ENCODE data around the gene SYNDIG1. TPM values are rescaled to one million over a fixed set of nuclear protein-coding genes. Genes with fewer than 3 reads are reported as not detected.

The SYNDIG1 gene
- total and polyA plus RNA-seq, 2 donors (not counting 1 experiment from before 2014, with no cell fraction given), result not detected

DNA sequence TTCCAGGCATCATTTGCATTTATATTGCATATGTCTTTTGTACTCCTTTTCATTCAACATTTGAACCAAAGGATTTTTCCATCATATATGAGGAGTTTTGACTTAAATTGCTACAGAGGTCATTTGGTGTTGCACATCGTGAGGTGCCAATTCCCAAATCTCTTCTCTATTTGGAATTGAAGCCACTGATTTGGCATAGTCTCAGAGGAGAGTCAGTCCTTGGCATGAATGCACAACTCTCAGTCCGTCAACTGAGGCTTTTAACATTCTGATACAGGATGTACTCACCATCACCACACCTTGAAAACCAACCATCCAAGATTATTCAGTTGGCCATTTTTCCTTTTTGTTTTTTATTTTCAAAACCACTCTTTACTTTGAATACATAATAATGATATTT, 31.1 kb upstream of the SYNDIG1 start:
- Histone ChIP-seq H3K4me1 (ENCODE audit: control insufficient read depth in 2 of 2, insufficient read depth in 2 of 2, low read length in 2 of 2) (no peaks in the 10 kb centered on the region), H3K27me3 (replicated peaks in 1 of 4; ENCODE audit: control extremely low read depth in 1 of 4, control insufficient read depth in 3 of 4, insufficient read depth in 4 of 4, low read length in 3 of 4) (no peaks in the 10 kb centered on the region), H3K36me3 (replicated peaks in 1 of 2; ENCODE audit: control extremely low read depth in 1 of 2, control insufficient read depth in 1 of 2, extremely low read depth in 1 of 2, insufficient read depth in 2 of 2, low read length in 1 of 2) (no peaks in the 10 kb centered on the region), H2AFZ (ENCODE audit: insufficient read depth, low read depth, low read length, poor library complexity, severe bottlenecking) (no peak overlapping the region), H3K27ac (ENCODE audit: low read length in 2 of 2) (no peak overlapping the region), H3K79me2 (ENCODE audit: control insufficient read depth, insufficient read depth, low read length) (no peaks in the 10 kb centered on the region), H4K20me1 (ENCODE audit: control insufficient read depth, insufficient read depth, low read length, poor library complexity, severe bottlenecking) (no peaks in the 10 kb centered on the region), H3K4me3 (ENCODE audit: control extremely low read depth in 1 of 5, extremely low read depth in 1 of 5, insufficient read depth in 1 of 5, low read depth in 2 of 5, low read length in 4 of 5) (no peak overlapping the region), H3K9me3 (ENCODE audit: control extremely low read depth in 1 of 3, control insufficient read depth in 2 of 3, insufficient read depth in 1 of 3, low read length in 2 of 3) (no peaks in the 10 kb centered on the region), H3K4me2 (replicated peaks; ENCODE audit: low read depth, low read length, poor library complexity, severe bottlenecking) (no peak overlapping the region), H3K9ac (ENCODE audit: low read length) (no peak overlapping the region)
- POLR2A ChIA-PET, result no interaction called here
- no peaks in the 10 kb centered on the region for H3K4me1 Mint-ChIP-seq
- CTCF ChIA-PET, result no interaction called here
- H3K27ac Mint-ChIP-seq, result no peak overlapping the region
- DNase-seq (no peak), ATAC-seq (ENCODE audit: low read depth) (no peak)
- 70% methylated on average over 1 of the region's 2 CpGs for WGBS (ENCODE audit: insufficient coverage)
- H3K27me3 Mint-ChIP-seq, result no peaks in the 10 kb centered on the region
- H3K9me3 Mint-ChIP-seq (ENCODE audit: insufficient read depth), result no peaks in the 10 kb centered on the region
- TF ChIP-seq, protein P1, sequence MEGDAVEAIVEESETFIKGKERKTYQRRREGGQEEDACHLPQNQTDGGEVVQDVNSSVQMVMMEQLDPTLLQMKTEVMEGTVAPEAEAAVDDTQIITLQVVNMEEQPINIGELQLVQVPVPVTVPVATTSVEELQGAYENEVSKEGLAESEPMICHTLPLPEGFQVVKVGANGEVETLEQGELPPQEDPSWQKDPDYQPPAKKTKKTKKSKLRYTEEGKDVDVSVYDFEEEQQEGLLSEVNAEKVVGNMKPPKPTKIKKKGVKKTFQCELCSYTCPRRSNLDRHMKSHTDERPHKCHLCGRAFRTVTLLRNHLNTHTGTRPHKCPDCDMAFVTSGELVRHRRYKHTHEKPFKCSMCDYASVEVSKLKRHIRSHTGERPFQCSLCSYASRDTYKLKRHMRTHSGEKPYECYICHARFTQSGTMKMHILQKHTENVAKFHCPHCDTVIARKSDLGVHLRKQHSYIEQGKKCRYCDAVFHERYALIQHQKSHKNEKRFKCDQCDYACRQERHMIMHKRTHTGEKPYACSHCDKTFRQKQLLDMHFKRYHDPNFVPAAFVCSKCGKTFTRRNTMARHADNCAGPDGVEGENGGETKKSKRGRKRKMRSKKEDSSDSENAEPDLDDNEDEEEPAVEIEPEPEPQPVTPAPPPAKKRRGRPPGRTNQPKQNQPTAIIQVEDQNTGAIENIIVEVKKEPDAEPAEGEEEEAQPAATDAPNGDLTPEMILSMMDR (IDR thresholded peaks at IDR 0.05), result no peak
- no peak for TF ChIP-seq EZH2 (IDR thresholded peaks at IDR 0.05; ENCODE audit: borderline replicate concordance, insufficient read depth, low read depth, low read length, poor library complexity, severe bottlenecking)
- H3K4me3 Mint-ChIP-seq, result no peak overlapping the region
- intact Hi-C loops (cut with micrococcal nuclease), result no loop called here

DNA sequence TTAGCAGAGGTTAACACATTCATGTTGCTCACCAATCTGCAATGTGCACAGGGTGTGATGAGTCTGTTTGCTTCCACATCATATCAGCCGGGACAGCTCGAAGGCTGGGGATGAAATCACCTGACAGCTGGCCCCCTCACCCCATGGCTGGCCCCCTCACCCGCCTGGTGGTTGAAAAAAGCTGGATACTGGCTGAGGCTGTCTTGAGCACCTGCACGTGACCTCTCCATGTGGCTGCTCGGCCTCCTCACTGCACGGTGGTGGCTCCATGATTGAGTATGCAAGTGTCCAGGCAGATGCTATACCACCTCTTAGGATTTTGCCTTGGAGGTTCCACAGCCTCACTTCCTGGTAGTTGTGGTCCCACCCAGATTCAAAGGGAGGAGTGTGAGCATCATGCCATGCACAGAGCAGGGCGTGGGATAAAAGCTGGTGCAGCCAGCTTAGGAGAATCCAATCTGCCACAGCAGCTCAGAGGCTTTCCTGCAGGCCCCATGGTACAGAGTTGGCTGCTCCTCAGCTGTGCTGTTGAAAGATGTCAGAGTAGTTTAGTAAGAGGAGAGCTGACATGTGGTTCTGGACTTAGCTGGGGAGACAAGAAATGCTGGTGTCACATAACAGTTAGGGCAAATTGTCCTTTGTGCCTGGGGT, 29.6 kb upstream of the SYNDIG1 start:
- no peaks in the 10 kb centered on the region for H3K9me3 ChIP-seq (ENCODE audit: control extremely low read depth in 1 of 3, control insufficient read depth in 2 of 3, insufficient read depth in 1 of 3, low read length in 2 of 3)
- POLR2A ChIA-PET, result no interaction called here
- no peak overlapping the region for H3K9ac ChIP-seq (ENCODE audit: low read length)
- Mint-ChIP-seq H3K4me3 (no peak overlapping the region), H3K27ac (no peak overlapping the region), H3K27me3 (no peaks in the 10 kb centered on the region), H3K4me1 (no peaks in the 10 kb centered on the region), H3K9me3 (ENCODE audit: insufficient read depth) (no peaks in the 10 kb centered on the region)
- no peak overlapping the region for H2AFZ ChIP-seq (ENCODE audit: insufficient read depth, low read depth, low read length, poor library complexity, severe bottlenecking)
- H3K27ac ChIP-seq (ENCODE audit: low read length in 2 of 2), result no peak overlapping the region
- ATAC-seq (ENCODE audit: low read depth), result no peak
- CTCF ChIA-PET, result no interaction called here
- H3K36me3 ChIP-seq (replicated peaks in 1 of 2; ENCODE audit: control extremely low read depth in 1 of 2, control insufficient read depth in 1 of 2, extremely low read depth in 1 of 2, insufficient read depth in 2 of 2, low read length in 1 of 2), result no peaks in the 10 kb centered on the region
- no peaks in the 10 kb centered on the region for H3K27me3 ChIP-seq (replicated peaks in 1 of 4; ENCODE audit: control extremely low read depth in 1 of 4, control insufficient read depth in 3 of 4, insufficient read depth in 4 of 4, low read length in 3 of 4)
- no peaks in the 10 kb centered on the region for H3K4me1 ChIP-seq (ENCODE audit: control insufficient read depth in 2 of 2, insufficient read depth in 2 of 2, low read length in 2 of 2)
- H3K4me3 ChIP-seq (ENCODE audit: control extremely low read depth in 1 of 5, extremely low read depth in 1 of 5, insufficient read depth in 1 of 5, low read depth in 2 of 5, low read length in 4 of 5), result no peak overlapping the region
- no peak for TF ChIP-seq EZH2 (IDR thresholded peaks at IDR 0.05; ENCODE audit: borderline replicate concordance, insufficient read depth, low read depth, low read length, poor library complexity, severe bottlenecking)
- TF ChIP-seq, protein P1 (IDR thresholded peaks at IDR 0.05), result no peak
- no peaks in the 10 kb centered on the region for H4K20me1 ChIP-seq (ENCODE audit: control insufficient read depth, insufficient read depth, low read length, poor library complexity, severe bottlenecking)
- H3K79me2 ChIP-seq (ENCODE audit: control insufficient read depth, insufficient read depth, low read length), result no peaks in the 10 kb centered on the region
- WGBS (ENCODE audit: insufficient coverage), result 93% methylated on average over 5 of the region's 7 CpGs
- DNase-seq, result no peak
- intact Hi-C loops (cut with micrococcal nuclease), result no loop called here
- no peak overlapping the region for H3K4me2 ChIP-seq (replicated peaks; ENCODE audit: low read depth, low read length, poor library complexity, severe bottlenecking)
